Activated T-cell treated with anti-CD3 and anti-CD28 coated beads, Interleukin-2, amount 50 U/mL, for 72 hours (primary cell): ENCODE data around the gene GALNT9. TPM values are rescaled to one million over a fixed set of nuclear protein-coding genes. Genes with fewer than 3 reads are reported as not detected.

Experiments
- ATAC-seq, 2 donors: fragments of 150-1000 bp; cut with Tn5 transposase; replicated peaks in 1 of 2; 2 replicates each; pipeline ENCODE4 v1.10.0; 2021; ENCODE audit warnings: moderate library complexity in 2 of 2, mild to moderate bottlenecking in 1 of 2
- DNase-seq, 2 donors: peaks; one replicate each; pipeline ENCODE4 v3.0.0; 2021 to 2022; ENCODE audit warnings: mixed read lengths in 1 of 2
- H3K27ac Mint-ChIP-seq: one replicate; pipeline ENCODE4 v1.8.0; 2022; ENCODE audit warnings: mild to moderate bottlenecking, moderate library complexity, mixed read lengths
- H3K27me3 Mint-ChIP-seq: one replicate; pipeline ENCODE4 v1.8.0; 2022; ENCODE audit warnings: low read depth, mixed read lengths
- H3K36me3 Mint-ChIP-seq, 2 donors: one replicate each; pipeline ENCODE4 v1.8.0; 2022; ENCODE audit warnings: mixed read lengths in 2 of 2, mild to moderate bottlenecking in 1 of 2; ENCODE audit not compliant: insufficient read depth in 2 of 2
- H3K4me1 Mint-ChIP-seq: one replicate; pipeline ENCODE4 v1.8.0; 2022; ENCODE audit warnings: low read depth, mixed read lengths
- H3K4me3 Mint-ChIP-seq, 2 donors: one replicate each; pipeline ENCODE4 v1.8.0; 2022; ENCODE audit warnings: mild to moderate bottlenecking in 2 of 2, mixed read lengths in 2 of 2, moderate library complexity in 2 of 2
- H3K9me3 Mint-ChIP-seq, 2 donors: one replicate each; pipeline ENCODE4 v1.8.0; 2022; ENCODE audit warnings: mixed read lengths in 2 of 2
- total RNA-seq, 2 donors: library from RNA; stranded (reverse); gene quantifications; one replicate each; pipeline ENCODE4 v1.2.3, GENCODE V29; 2022

GALNT9 gene
- total RNA-seq, 2 donors from 2014 or later: 0.42 to 0.53 TPM

DNA sequence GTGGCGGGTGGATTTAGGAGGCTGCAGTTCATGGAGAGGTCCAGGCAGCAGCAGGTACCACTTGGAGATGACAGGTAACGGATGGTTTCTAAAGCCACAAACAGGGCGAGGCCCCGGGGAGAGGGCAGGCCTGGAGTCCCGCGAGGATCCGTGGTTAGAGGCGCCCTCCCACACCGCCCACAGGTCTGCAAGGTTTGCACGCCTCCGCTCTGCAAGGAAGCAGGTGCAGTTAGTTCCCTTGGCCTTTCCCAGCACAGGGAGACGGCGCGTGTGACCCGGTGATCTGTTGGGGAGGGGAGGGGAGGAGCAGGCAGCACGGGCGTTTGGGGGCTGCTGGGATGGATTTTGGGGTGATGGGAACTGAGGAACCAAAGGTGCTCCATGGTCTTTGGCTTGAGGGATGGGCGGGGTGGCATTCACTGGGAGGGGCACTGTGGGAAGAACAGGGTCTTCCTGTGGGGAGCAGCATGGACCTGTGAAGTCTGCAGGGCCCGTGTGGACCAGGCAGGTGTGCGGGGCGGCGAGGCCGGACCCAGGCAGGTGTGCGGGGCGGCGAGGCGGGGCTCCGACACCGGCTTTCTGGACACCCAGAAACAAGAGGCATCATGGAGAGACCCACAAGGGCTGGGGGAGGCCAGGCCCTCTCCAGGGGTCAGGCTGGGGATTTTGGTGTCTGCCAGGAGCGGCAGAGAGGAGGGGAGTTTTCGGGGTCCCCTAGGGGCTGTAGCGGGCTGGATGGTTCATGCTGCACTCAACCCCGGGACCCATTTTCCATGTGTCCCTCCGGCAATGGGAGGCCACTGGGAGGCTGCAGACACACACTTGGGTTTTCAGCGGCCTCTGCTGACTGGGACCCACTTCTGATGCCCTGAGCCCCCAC, 156.0 kb downstream of the GALNT9 start:
- DNase-seq (no peak), ATAC-seq (no peak)
- H3K4me1 Mint-ChIP-seq: peaks cover 26% of the 10 kb centered on the region
- H3K36me3 Mint-ChIP-seq: no peaks in the 10 kb centered on the region
- H3K9me3 Mint-ChIP-seq: no peaks in the 10 kb centered on the region
- H3K27me3 Mint-ChIP-seq: peaks cover 12% of the 10 kb centered on the region
- no peak overlapping the region for H3K4me3 Mint-ChIP-seq
- no peak overlapping the region for H3K27ac Mint-ChIP-seq

DNA sequence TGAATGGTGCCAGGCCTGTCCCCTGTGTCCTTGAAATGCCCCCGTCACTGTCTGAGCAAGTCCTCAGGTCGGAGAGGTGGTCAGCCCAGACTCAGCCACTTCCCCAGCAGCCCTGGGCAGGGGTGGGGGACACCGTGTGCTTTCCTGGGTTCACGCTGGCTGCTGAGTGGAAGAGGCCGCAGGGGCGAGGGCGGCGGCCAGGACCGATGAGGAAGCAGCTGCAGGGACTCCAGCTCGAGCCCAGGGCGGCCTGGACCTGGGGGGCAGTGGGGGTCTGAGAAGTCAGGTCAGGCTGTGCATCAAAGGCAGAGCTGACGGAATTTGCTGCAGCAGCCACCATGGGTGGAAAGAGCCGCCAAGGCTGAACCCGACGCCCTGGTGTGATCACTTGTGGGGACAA, 156.8 kb downstream of the GALNT9 start:
- Mint-ChIP-seq H3K9me3 (no peaks in the 10 kb centered on the region), H3K36me3 (no peaks in the 10 kb centered on the region), H3K27ac (no peak overlapping the region), H3K4me1 (peaks cover 23% of the 10 kb centered on the region), H3K4me3 (no peak overlapping the region), H3K27me3 (peaks cover 12% of the 10 kb centered on the region)
- ATAC-seq: no peak
- no peak for DNase-seq

DNA sequence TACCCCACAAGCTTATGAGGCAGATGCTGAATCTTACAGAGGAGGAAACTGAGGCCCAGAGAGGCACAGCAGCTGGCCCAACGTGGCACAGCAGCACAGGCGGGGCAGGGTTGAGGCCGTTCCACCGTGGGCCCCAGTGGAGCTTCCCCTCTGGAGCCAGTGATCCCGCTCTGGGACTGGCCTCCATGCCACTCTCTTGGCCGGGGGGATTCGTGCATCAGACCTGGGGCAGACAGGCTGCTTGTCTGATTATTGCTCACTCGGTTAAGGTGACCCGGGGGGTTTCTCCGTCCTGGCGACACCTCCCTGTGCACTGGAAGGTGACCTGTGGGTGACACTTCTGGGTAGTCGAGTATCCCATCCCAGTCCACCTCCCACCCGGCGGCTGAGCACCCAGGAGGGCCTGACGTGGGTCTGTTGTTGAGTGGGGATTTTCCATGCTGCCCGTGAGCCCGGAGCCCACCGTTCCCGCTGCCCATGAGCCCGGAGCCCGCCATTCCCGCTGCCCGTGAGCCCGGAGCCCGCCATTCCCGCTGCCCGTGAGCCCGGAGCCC, 157.3 kb downstream of the GALNT9 start:
- H3K4me1 Mint-ChIP-seq: peaks cover 26% of the 10 kb centered on the region
- ATAC-seq: no peak
- DNase-seq: no peak
- no peak overlapping the region for H3K4me3 Mint-ChIP-seq
- no peaks in the 10 kb centered on the region for H3K36me3 Mint-ChIP-seq
- peaks cover 12% of the 10 kb centered on the region for H3K27me3 Mint-ChIP-seq
- peaks cover under 1% of the 10 kb centered on the region in 2 donors for H3K9me3 Mint-ChIP-seq
- H3K27ac Mint-ChIP-seq: no peak overlapping the region

- Mint-ChIP-seq H3K27ac (no peak overlapping the region), H3K9me3 (peaks cover 6% of the 10 kb centered on the region in 2 donors), H3K4me1 (peaks cover 26% of the 10 kb centered on the region), H3K36me3 (no peaks in the 10 kb centered on the region), H3K4me3 (no peak overlapping the region), H3K27me3 (peaks cover 12% of the 10 kb centered on the region)
- DNase-seq (no peak), ATAC-seq (peak in 1 of 2 donors; percentile 20)
Observed at GRCh38 chr12:132171293-132171967, 158.0 kb downstream of the GALNT9 start.

DNA sequence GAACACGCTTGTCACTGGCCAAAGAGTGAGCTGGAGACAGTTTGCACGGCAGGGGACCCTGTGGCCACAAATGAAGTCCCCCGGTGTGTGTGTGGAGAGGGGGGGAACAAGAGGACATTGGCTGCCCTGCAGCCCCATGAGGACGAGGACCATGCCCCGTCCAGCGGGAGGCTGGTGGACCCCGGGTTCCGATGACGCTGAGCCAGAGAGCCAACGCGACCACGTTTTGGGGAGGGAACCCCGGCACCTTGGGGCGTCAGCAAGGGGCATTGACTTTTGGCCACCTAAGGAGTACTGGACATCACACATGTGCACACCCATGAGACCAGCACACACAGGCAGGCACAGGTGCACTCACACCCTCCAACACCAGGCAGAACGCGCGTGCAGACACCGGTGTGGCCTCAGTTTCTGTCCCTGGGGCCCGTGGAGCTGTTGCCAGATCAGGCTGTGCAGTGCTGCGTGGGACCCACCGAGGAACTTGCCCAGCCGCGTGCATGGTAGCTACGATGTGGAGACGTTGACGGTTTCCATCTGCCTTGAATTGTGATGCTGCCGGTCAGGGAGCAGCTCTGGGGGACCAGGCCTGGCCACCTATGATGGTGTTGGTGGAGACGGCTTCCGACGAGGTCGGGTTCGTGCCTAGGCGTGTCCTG, 158.6 kb downstream of the GALNT9 start:
- Mint-ChIP-seq H3K9me3 (peaks cover 6 to 9% of the 10 kb centered on the region in 2 donors), H3K4me3 (no peak overlapping the region), H3K4me1 (peaks cover 26% of the 10 kb centered on the region), H3K27me3 (peaks cover 12% of the 10 kb centered on the region), H3K27ac (no peak overlapping the region), H3K36me3 (peaks cover 2 to 4% of the 10 kb centered on the region in 2 donors)
- ATAC-seq (no peak), DNase-seq (no peak)

DNA sequence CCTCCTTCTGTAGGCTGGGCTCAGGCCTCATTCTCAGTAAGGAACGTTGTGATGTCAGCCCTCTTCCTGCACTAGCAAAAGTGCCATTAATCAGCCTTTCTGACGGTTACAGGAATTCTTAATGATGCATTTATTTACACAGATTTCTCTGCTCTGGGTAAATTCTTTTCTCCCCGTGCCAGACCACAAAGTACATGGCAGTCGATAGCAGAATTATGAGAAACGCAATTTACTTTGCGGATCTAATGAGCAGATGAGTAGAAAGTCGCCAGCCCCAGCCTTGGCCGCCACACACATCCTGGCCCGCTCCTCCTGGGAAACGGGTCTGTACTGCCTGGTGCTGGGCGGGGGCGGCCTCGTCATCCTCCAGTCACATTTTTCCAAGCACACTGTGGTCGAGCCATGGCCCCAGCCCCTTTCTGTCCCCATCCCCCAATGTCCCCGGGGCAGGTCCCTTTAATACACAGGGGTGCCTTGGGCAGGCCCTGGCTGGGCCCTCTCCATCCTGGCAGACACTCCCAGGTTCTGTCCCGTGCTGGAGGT, 159.2 kb downstream of the GALNT9 start:
- Mint-ChIP-seq H3K27ac (no peak overlapping the region), H3K36me3 (peaks cover 2 to 4% of the 10 kb centered on the region in 2 donors), H3K4me1 (peaks cover 26% of the 10 kb centered on the region), H3K9me3 (peaks cover 6 to 9% of the 10 kb centered on the region in 2 donors), H3K27me3 (peaks cover 12% of the 10 kb centered on the region), H3K4me3 (no peak overlapping the region)
- no peak for DNase-seq
- no peak for ATAC-seq

GRCh38 chr12:132169376-132169775, 160.0 kb downstream of the GALNT9 start:
- H3K4me3 Mint-ChIP-seq: no peak overlapping the region
- H3K4me1 Mint-ChIP-seq: peaks cover 22% of the 10 kb centered on the region
- peaks cover 2 to 4% of the 10 kb centered on the region in 2 donors for H3K36me3 Mint-ChIP-seq

DNA sequence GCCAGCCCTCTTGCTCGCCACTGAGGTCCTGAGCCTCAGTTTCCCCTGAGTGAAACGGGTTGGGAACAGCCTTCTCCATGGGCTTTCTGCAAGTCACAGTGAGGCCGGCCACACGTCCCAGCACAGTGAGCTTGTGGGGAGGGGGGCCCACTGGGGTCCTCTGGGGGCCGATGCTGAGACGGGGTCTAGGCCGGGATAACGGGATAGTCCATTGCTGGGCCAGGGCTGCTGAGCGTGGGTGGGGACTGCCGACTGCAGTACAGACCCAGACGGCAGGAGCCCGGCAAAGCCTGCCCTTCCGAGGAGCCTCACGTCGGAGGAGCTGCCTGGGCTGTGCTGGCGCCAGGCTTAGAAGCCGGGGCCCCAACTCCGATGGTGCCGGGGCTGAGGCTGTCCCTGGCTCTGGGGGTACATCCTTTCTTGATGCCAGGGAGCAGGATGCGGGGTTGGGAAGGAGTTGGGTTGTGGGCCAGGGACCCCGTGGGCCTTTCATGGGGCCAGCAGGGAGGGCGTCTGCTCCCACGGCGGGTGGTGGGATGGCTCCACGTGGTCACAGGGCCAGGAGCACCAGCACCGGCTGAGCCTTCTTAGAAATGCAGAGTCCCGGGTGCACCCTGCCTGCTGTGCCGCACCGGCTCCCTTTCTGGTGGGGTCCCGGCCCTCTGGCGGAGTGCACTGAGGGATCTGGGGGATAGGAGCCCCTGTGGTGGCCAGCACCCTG, 160.9 kb downstream of the GALNT9 start:
- Mint-ChIP-seq H3K27ac (no peak overlapping the region), H3K4me3 (no peak overlapping the region), H3K9me3 (peaks cover 6 to 9% of the 10 kb centered on the region in 2 donors), H3K27me3 (peaks cover 21% of the 10 kb centered on the region), H3K36me3 (peaks cover 2 to 4% of the 10 kb centered on the region in 2 donors), H3K4me1 (peaks cover 23% of the 10 kb centered on the region)
- no peak for DNase-seq
- no peak for ATAC-seq

More at GRCh38 chr12:132169376-132169775, 160.0 kb downstream of the GALNT9 start:
- ATAC-seq (no peak), DNase-seq (no peak)
- Mint-ChIP-seq H3K27me3 (peaks cover 16% of the 10 kb centered on the region), H3K9me3 (peaks cover 6 to 9% of the 10 kb centered on the region in 2 donors), H3K27ac (no peak overlapping the region)

- DNase-seq (no peak), ATAC-seq (no peak)
- Mint-ChIP-seq H3K27me3 (peaks cover 14% of the 10 kb centered on the region), H3K9me3 (peaks cover 6 to 9% of the 10 kb centered on the region in 2 donors), H3K4me3 (no peak overlapping the region), H3K4me1 (peaks cover 16% of the 10 kb centered on the region), H3K27ac (no peak overlapping the region), H3K36me3 (peaks cover 2 to 4% of the 10 kb centered on the region in 2 donors)
Observed at GRCh38 chr12:132167611-132168310, 161.6 kb downstream of the GALNT9 start.

GRCh38 chr12:132166801-132167591, 162.4 kb downstream of the GALNT9 start:
- Mint-ChIP-seq H3K4me1 (peaks cover 12% of the 10 kb centered on the region), H3K4me3 (no peak overlapping the region), H3K27me3 (peaks cover 10% of the 10 kb centered on the region), H3K36me3 (peaks cover 2 to 4% of the 10 kb centered on the region in 2 donors), H3K9me3 (peaks cover 6 to 9% of the 10 kb centered on the region in 2 donors), H3K27ac (no peak overlapping the region)
- DNase-seq (no peak), ATAC-seq (no peak)

DNA sequence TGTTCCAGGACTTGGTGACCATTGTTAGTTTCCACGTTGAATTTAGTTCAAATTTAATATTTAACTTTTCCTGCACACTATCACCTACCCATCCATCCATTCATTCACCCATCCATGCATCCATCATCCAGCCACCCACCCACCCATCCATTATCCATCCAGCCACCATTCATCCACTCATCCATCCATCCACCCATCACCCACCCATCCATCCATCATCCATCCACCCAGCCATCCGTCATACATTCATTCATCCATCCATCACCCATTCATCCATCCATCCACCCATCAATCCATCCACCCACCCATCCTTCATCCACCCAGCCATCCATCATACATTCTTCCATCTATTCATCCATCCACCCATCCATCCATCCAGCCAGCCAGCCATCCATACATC, 163.3 kb downstream of the GALNT9 start:
- Mint-ChIP-seq H3K27ac (no peak overlapping the region), H3K27me3 (peaks cover 10% of the 10 kb centered on the region), H3K9me3 (peaks cover 6 to 9% of the 10 kb centered on the region in 2 donors), H3K4me3 (no peak overlapping the region), H3K4me1 (peaks cover 12% of the 10 kb centered on the region), H3K36me3 (peaks cover 2 to 4% of the 10 kb centered on the region in 2 donors)
- DNase-seq (no peak), ATAC-seq (no peak)
